Smooth muscle cell of trachea (primary cell): ENCODE data around the gene PLEKHH3. TPM values are rescaled to one million over a fixed set of nuclear protein-coding genes. Genes with fewer than 3 reads are reported as not detected.

Experiments used
- total RNA-seq: library from RNA; depleted of rRNA; stranded (reverse); fragments of >200 nt; gene quantifications from 2 replicates; pipeline ENCODE4 v1.2.1, GENCODE V29; 2014

PLEKHH3 gene
- total RNA-seq, result 22.3 and 28.7 TPM in 2 replicates

DNA sequence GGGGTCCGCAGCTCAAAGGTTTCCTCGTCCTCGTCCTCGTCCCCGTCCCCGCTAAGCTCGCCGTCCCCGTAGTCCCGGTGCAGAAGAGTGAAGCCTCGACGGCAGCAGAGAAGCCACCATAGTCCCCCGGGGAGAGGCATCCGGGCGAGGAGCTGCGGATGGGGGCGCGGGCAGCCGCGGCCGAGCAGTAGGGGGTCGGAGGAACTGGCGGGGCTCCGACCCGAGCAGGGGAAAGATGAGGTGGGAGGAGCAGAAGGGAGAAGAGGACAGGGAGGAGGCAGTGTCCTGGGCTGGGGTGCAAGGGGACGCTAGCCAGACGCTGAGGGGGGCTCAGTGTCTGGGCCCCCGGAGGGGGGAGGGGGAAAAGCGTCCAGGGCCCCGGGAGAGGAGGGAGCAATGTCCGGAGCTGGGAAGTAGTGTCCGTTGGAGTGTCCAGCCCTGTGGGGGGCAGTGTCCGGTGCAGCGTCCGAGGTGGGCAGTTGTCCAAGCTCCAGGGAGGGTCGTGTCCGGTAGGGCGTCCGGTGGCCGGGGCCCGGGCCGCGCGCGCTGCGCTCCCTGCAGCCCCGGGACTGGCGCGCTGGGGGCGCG, at the start of gene PLEKHH3:
TSS of gene PLEKHH3 (minus strand) at position 571 of the 588 bp plus-strand sequence. CDS start at position 140, 431 bp downstream.

DNA sequence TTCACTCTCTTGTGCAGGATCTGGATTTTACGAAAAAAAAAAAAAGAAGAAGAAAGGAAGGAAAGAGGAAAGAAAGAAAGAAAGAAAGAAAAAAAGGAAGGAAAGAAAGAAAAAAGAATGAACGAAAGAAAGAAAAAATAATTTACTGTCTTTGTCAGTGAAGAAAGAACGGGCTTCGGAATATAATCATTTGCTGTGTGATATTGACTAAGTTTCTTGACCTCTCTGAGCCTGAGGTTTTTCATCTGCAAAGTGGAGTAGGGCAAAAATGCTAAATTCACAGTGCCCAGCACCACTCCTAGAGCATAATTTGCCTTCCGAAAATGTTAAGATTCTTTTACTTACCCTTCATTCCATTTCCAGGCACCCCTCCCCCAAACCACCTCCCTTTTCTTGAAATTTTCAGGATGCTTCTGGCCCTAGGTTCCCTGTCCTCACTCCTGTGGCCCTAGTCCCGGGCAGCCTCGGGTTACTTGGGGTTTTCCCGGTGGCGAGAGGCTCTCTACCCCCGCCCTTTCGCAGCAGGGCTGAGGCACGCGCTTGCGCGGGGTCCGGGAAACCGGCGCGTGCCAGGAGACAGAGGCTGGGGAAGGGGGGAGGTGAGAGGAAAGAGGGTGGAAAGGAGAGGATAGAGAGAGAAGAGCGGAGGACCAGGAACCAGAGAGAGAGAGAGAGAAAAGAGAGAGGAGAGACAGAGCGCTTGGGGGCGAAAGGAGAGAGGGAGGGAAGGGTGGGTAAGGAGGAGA, 5.4 kb upstream of the PLEKHH3 start, which contains the start of gene CNTNAP1:
TSS of gene CNTNAP1 (plus strand) at position 556 of the 746 bp plus-strand sequence. CDS start 299 bp downstream, outside the sequence.

DNA sequence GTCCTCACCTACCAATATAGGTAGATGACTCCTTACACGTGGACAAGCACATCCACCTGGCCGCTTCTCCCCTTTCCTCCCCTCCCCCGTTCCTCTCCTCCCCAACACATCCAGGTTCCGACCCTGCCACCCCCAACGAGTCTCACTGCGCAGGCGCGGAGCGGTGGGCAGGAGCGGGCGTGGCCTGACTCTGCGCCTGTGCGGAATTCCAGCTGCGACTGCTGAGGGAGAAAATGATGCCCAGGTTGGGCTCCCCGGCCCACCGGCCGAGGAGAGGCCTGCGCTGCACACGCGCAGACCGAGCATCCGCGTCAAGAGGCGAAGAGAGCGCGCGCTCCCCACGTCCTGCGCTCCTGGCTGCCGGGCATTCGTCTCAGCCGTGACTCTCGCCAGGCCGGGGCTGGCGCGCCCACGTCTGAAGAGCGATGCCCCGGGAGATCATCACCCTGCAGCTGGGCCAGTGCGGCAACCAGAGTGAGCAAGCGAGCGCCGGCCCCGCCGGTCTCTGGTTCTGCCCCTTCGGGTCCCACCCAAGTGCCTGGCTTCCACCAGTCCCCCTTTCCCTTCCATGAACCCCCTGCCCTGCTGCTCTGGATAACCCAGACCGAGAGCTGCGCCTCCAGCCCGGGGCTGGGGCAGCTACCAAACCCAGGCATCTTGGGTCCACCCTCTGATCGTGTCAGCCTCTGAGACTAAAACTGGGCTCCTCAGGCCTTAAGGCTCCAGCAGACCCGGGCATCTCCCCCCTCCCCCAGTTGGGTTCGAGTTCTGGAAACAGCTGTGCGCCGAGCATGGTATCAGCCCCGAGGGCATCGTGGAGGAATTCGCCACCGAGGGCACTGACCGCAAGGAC, 17.5 kb downstream of the PLEKHH3 start, which contains the start of gene TUBG2:
TSS of gene TUBG2 (plus strand) at position 206 of the 853 bp plus-strand sequence. CDS start at position 426, 220 bp downstream.

Other genes with a start within 250 kb of the PLEKHH3 start
- 55.3 and 73.6 TPM in 2 replicates for gene ATP6V0A1, start 218.1 kb downstream of the PLEKHH3 start, total RNA-seq
- gene NAGLU, start 140.8 kb downstream of the PLEKHH3 start, total RNA-seq, result 60.9 and 61.7 TPM in 2 replicates
- gene HSD17B1, start 124.1 kb downstream of the PLEKHH3 start, total RNA-seq, result 1.5 and 1.8 TPM in 2 replicates
- gene COASY, start 114.8 kb downstream of the PLEKHH3 start, total RNA-seq, result 18.5 and 25.1 TPM in 2 replicates
- gene MLX, start 109.9 kb downstream of the PLEKHH3 start, total RNA-seq, result 32.9 and 36.7 TPM in 2 replicates
- gene PSMC3IP, start 99.3 kb downstream of the PLEKHH3 start, total RNA-seq, result 3.1 and 5.5 TPM in 2 replicates
- 50.0 and 76.7 TPM in 2 replicates for gene RETREG3, start 67.6 kb downstream of the PLEKHH3 start, total RNA-seq
- 28.5 and 31.8 TPM in 2 replicates for gene TUBG1, start 67.3 kb downstream of the PLEKHH3 start, total RNA-seq
- gene TUBG2, start 17.7 kb downstream of the PLEKHH3 start, total RNA-seq, result 12.2 and 12.7 TPM in 2 replicates
- 6.3 and 6.4 TPM in 2 replicates for gene CCR10, start 4.8 kb upstream of the PLEKHH3 start, total RNA-seq
- gene CNTNAP1, start 5.5 kb upstream of the PLEKHH3 start, total RNA-seq, result 43.6 and 45.0 TPM in 2 replicates
- 25.6 and 28.1 TPM in 2 replicates for gene EZH1, start 68.0 kb upstream of the PLEKHH3 start, total RNA-seq
- gene RAMP2, start 84.2 kb upstream of the PLEKHH3 start, total RNA-seq, result not detected in 2 replicates
- gene VPS25, start 96.5 kb upstream of the PLEKHH3 start, total RNA-seq, result 53.6 and 67.3 TPM in 2 replicates
- 0.29 and 0.33 TPM in 2 replicates for gene WNK4, start 103.6 kb upstream of the PLEKHH3 start, total RNA-seq
- 70.1 and 80.4 TPM in 2 replicates for gene COA3, start 121.7 kb upstream of the PLEKHH3 start, total RNA-seq
- gene CNTD1, start 121.9 kb upstream of the PLEKHH3 start, total RNA-seq, result 0.66 TPM in 1 of 2 replicates, not detected in the other
- gene BECN1, start 147.3 kb upstream of the PLEKHH3 start, total RNA-seq, result 101 and 155 TPM in 2 replicates
- 76.6 and 82.2 TPM in 2 replicates for gene PSME3, start 156.4 kb upstream of the PLEKHH3 start, total RNA-seq
- gene AOC2, start 167.6 kb upstream of the PLEKHH3 start, total RNA-seq, result 0.29 and 0.99 TPM in 2 replicates
- gene AOC3, start 174.2 kb upstream of the PLEKHH3 start, total RNA-seq, result 1.3 and 1.5 TPM in 2 replicates
- gene G6PC1, start 223.8 kb upstream of the PLEKHH3 start, total RNA-seq, result not detected in 2 replicates